Panc1 (cell line): ENCODE measurements around the gene ARPC1B. TPM values are rescaled to one million over a fixed set of nuclear protein-coding genes. Genes with fewer than 3 reads are reported as not detected.

Source experiments
- ATAC-seq: fragments of 200-7000 bp; cut with Tn5 transposase; 2 replicates; pipeline ENCODE4 v1.9.1; 2020; ENCODE audit warnings: mild to moderate bottlenecking, moderate library complexity
- BruUV-seq: library from RNA; stranded (reverse); fragments of 400-500 nt; replicated peaks from 2 replicates; lab custom pipeline; 2021; lab: Mats Ljungman, UMichigan
- CTCF ChIA-PET: fragments of 300-600 bp; sonication (Branson Sonifier 250); formaldehyde crosslinking; loops from one replicate; lab custom pipeline; 2022; ENCODE audit warnings: antibody characterized with exemption; lab: Charles Lee
- POLR2A ChIA-PET: fragments of 300-600 bp; sonication (Branson Sonifier 250); formaldehyde crosslinking; loops from one replicate; lab custom pipeline; 2022; ENCODE audit warnings: antibody characterized with exemption; lab: Charles Lee
- DNase-seq: peaks from one replicate; pipeline ENCODE4 v3.0.0-alpha.2; 2010; ENCODE audit warnings: low read depth, low spot score
- H3K27ac ChIP-seq: 2 replicates; pipeline ENCODE4 v1.5.1; 2011; ENCODE audit warnings: mild to moderate bottlenecking, low read length, inconsistent platforms
- H3K27me3 ChIP-seq: fragments of 200-500 bp; sonication (Bioruptor generic); 2 replicates; pipeline ENCODE4 v1.6.0; 2014; ENCODE audit warnings: low read length, inconsistent platforms; ENCODE audit not compliant: control insufficient read depth, insufficient read depth
- H3K36me3 ChIP-seq: fragments of 200-500 bp; sonication (Bioruptor generic); 2 replicates; pipeline ENCODE4 v1.5.1; 2014; ENCODE audit warnings: inconsistent platforms, mild to moderate bottlenecking, low read length, moderate library complexity; ENCODE audit not compliant: control insufficient read depth, insufficient read depth
- H3K4me1 ChIP-seq: 2 replicates; pipeline ENCODE4 v1.5.1; 2011; ENCODE audit warnings: inconsistent platforms, mild to moderate bottlenecking, low read length, moderate library complexity; ENCODE audit not compliant: control insufficient read depth, insufficient read depth
- H3K4me3 ChIP-seq, 2 experiments: 2 replicates each; pipeline ENCODE4 v1.5.1; 2011 to 2012; ENCODE audit warnings: low read depth in 2 of 2, low read length in 2 of 2, mild to moderate bottlenecking in 2 of 2, inconsistent platforms in 1 of 2, moderate library complexity in 1 of 2
- H3K9me3 ChIP-seq: fragments of 200-500 bp; sonication (Bioruptor generic); 2 replicates; pipeline ENCODE4 v1.5.1; 2014; ENCODE audit warnings: low read depth, mild to moderate bottlenecking, inconsistent platforms, low read length, moderate library complexity; ENCODE audit not compliant: control insufficient read depth, insufficient read depth
- CTCF ChIP-seq: fragments of 450-650 bp; IDR thresholded peaks from 2 replicates; pipeline ENCODE4 v1.5.1; 2017; ENCODE audit warnings: mild to moderate bottlenecking
- POLR2AphosphoS5 ChIP-seq: IDR thresholded peaks from 2 replicates; pipeline ENCODE4 v1.6.1; 2012; ENCODE audit warnings: mild to moderate bottlenecking, low read depth, low read length, moderate library complexity
- SIN3A ChIP-seq: IDR thresholded peaks from 2 replicates; pipeline ENCODE4 v1.6.1; 2012; ENCODE audit warnings: low read depth, mild to moderate bottlenecking, low read length, moderate library complexity, borderline replicate concordance; ENCODE audit not compliant: insufficient read depth
- TCF7L2 ChIP-seq: IDR thresholded peaks from 2 replicates; pipeline ENCODE4 v1.6.1; 2011; ENCODE audit warnings: mild to moderate bottlenecking, low read depth, low read length, inconsistent platforms
- in situ Hi-C: cut with HindIII; loops from 2 replicates; pipeline ENCODE4 v1.10.0; 2016; ENCODE audit warnings: low sequenced_read_pairs, low pct_unique_long_range_greater_than_20kb
- intact Hi-C: fragments of 100-400 bp; cut with micrococcal nuclease; formaldehyde crosslinking; loops from one replicate; pipeline ENCODE4 v1.10.0; 2022; ENCODE audit not compliant: unreplicated experiment
- total RNA-seq: library from RNA; stranded (reverse); gene quantifications from one replicate; pipeline ENCODE4 v1.2.1, GENCODE V29; 2021; ENCODE audit not compliant: unreplicated experiment
- TF ChIP-seq, protein P1 (sequence below), 2 experiments: IDR thresholded peaks; 2 replicates each; pipeline ENCODE4 v1.6.1; 2011 to 2012; ENCODE audit warnings: low read depth in 2 of 2, control low read depth in 1 of 2, low read length in 1 of 2, mild to moderate bottlenecking in 1 of 2, moderate library complexity in 1 of 2; ENCODE audit not compliant: insufficient read depth in 1 of 2

Gene ARPC1B
- total RNA-seq, 1 experiment from 2014 or later, result 266 TPM

GRCh38 chr7:99422186-99422585 lies 47.7 kb downstream of the ARPC1B start:
- DNase-seq, result no peak
- no TSS peak for BruUV-seq
- no peak overlapping the region for H3K27ac ChIP-seq
- H3K9me3 ChIP-seq, result no peaks in the 10 kb centered on the region
- TF ChIP-seq SIN3A, result no peak
- no peak for TF ChIP-seq TCF7L2
- TF ChIP-seq CTCF, result no peak
- TF ChIP-seq POLR2AphosphoS5, result no peak
- TF ChIP-seq, protein P1, sequence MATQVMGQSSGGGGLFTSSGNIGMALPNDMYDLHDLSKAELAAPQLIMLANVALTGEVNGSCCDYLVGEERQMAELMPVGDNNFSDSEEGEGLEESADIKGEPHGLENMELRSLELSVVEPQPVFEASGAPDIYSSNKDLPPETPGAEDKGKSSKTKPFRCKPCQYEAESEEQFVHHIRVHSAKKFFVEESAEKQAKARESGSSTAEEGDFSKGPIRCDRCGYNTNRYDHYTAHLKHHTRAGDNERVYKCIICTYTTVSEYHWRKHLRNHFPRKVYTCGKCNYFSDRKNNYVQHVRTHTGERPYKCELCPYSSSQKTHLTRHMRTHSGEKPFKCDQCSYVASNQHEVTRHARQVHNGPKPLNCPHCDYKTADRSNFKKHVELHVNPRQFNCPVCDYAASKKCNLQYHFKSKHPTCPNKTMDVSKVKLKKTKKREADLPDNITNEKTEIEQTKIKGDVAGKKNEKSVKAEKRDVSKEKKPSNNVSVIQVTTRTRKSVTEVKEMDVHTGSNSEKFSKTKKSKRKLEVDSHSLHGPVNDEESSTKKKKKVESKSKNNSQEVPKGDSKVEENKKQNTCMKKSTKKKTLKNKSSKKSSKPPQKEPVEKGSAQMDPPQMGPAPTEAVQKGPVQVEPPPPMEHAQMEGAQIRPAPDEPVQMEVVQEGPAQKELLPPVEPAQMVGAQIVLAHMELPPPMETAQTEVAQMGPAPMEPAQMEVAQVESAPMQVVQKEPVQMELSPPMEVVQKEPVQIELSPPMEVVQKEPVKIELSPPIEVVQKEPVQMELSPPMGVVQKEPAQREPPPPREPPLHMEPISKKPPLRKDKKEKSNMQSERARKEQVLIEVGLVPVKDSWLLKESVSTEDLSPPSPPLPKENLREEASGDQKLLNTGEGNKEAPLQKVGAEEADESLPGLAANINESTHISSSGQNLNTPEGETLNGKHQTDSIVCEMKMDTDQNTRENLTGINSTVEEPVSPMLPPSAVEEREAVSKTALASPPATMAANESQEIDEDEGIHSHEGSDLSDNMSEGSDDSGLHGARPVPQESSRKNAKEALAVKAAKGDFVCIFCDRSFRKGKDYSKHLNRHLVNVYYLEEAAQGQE (IDR thresholded peaks at IDR 0.05; ENCODE audit: insufficient read depth in 1 of 2, low read depth in 2 of 2, low read length in 1 of 2), result no peak
- H3K36me3 ChIP-seq, result peaks cover 7% of the 10 kb centered on the region
- in situ Hi-C loops, result no loop called here
- H3K4me3 ChIP-seq, result no peak overlapping the region
- no peaks in the 10 kb centered on the region for H3K27me3 ChIP-seq
- ChIA-PET CTCF (no interaction called here), POLR2A (no interaction called here)
- no peak for ATAC-seq
- H3K4me1 ChIP-seq, result no peaks in the 10 kb centered on the region
- intact Hi-C loops, result no loop called here

GRCh38 chr7:99422625-99423024 lies 48.1 kb downstream of the ARPC1B start:
- TF ChIP-seq TCF7L2 (no peak), CTCF (no peak), POLR2AphosphoS5 (no peak), SIN3A (no peak)
- TF ChIP-seq, protein P1 (IDR thresholded peaks at IDR 0.05; ENCODE audit: insufficient read depth in 1 of 2, low read depth in 2 of 2, low read length in 1 of 2), result no peak
- intact Hi-C loops (no loop called here), in situ Hi-C loops (no loop called here)
- H3K36me3 ChIP-seq, result peaks cover 4% of the 10 kb centered on the region
- ATAC-seq, result no peak
- no peak overlapping the region for H3K27ac ChIP-seq
- H3K9me3 ChIP-seq, result no peaks in the 10 kb centered on the region
- H3K4me1 ChIP-seq, result no peaks in the 10 kb centered on the region
- BruUV-seq, result TSS peak; percentile 55
- ChIA-PET CTCF (no interaction called here), POLR2A (no interaction called here)
- no peak overlapping the region for H3K4me3 ChIP-seq
- no peak for DNase-seq
- H3K27me3 ChIP-seq, result no peaks in the 10 kb centered on the region
